ENCODE data around the gene CISTR. TPM values are rescaled to one million over a fixed set of nuclear protein-coding genes. Genes with fewer than 3 reads are reported as not detected.
"Not testable (repeated sequence)": the region's sequence is repeated elsewhere in the genome, so short reads cannot be mapped to it uniquely, and the experiment has no call there.

Gene CISTR
- total and polyA plus RNA-seq, 2 donors (not counting 1 experiment from before 2014, with no cell fraction given), result not detected

- Histone ChIP-seq H3K9ac (ENCODE audit: insufficient read depth, low read length) (no peak overlapping the region), H3K9me3 (ENCODE audit: control insufficient read depth, insufficient read depth, low read depth, low read length) (no peaks in the 10 kb centered on the region), H3K36me3 (ENCODE audit: control insufficient read depth, insufficient read depth, low read length) (no peaks in the 10 kb centered on the region), H2AFZ (ENCODE audit: low read length) (no peak overlapping the region), H3K4me1 (ENCODE audit: control insufficient read depth, extremely low read depth, insufficient read depth, low read length) (peaks cover 12% of the 10 kb centered on the region), H3K27me3 (ENCODE audit: control insufficient read depth, insufficient read depth, low read length) (no peaks in the 10 kb centered on the region), H3K27ac (ENCODE audit: insufficient read depth, low read length) (no peak overlapping the region), H3K4me2 (ENCODE audit: extremely low read depth, insufficient read depth, low read length) (no peak overlapping the region), H3K79me2 (ENCODE audit: control insufficient read depth, insufficient read depth, low read length) (no peaks in the 10 kb centered on the region), H4K20me1 (ENCODE audit: control insufficient read depth, extremely low read depth, insufficient read depth, low read length) (no peaks in the 10 kb centered on the region), H3K4me3 (replicated peaks in 1 of 4; ENCODE audit: control extremely low read depth in 1 of 4, insufficient read depth in 1 of 4, low read depth in 3 of 4, low read length in 4 of 4) (no peak overlapping the region)
- no peak for TF ChIP-seq EZH2 (IDR thresholded peaks at IDR 0.05; ENCODE audit: low read length, missing control alignments)
- TF ChIP-seq CTCF (conservative IDR thresholded peaks at IDR 0.05 in 1 of 2, IDR thresholded peaks at IDR 0.05 in 1 of 2; ENCODE audit: low read depth in 1 of 2, low read length in 2 of 2), result no peak
- DNase-seq (ENCODE audit: low read depth in 2 of 2), result peak in 1 of 2 donors; percentile 35
These were observed 15.1 kb upstream of the CISTR start for GRCh38 chr12:53766881-53767280.

- no peaks in the 10 kb centered on the region for H3K36me3 ChIP-seq (ENCODE audit: control insufficient read depth, insufficient read depth, low read length)
- no peak overlapping the region for H3K4me2 ChIP-seq (ENCODE audit: extremely low read depth, insufficient read depth, low read length)
- H3K27ac ChIP-seq (ENCODE audit: insufficient read depth, low read length), result no peak overlapping the region
- no peaks in the 10 kb centered on the region for H3K79me2 ChIP-seq (ENCODE audit: control insufficient read depth, insufficient read depth, low read length)
- H3K4me1 ChIP-seq (ENCODE audit: control insufficient read depth, extremely low read depth, insufficient read depth, low read length), result peaks cover 10% of the 10 kb centered on the region
- H4K20me1 ChIP-seq (ENCODE audit: control insufficient read depth, extremely low read depth, insufficient read depth, low read length), result no peaks in the 10 kb centered on the region
- no peak overlapping the region for H2AFZ ChIP-seq (ENCODE audit: low read length)
- no peak for TF ChIP-seq EZH2 (IDR thresholded peaks at IDR 0.05; ENCODE audit: low read length, missing control alignments)
- no peak for TF ChIP-seq CTCF (conservative IDR thresholded peaks at IDR 0.05 in 1 of 2, IDR thresholded peaks at IDR 0.05 in 1 of 2; ENCODE audit: low read depth in 1 of 2, low read length in 2 of 2)
- DNase-seq (ENCODE audit: low read depth in 2 of 2), result no peak
- H3K9me3 ChIP-seq (ENCODE audit: control insufficient read depth, insufficient read depth, low read depth, low read length), result no peaks in the 10 kb centered on the region
- peaks cover 3% of the 10 kb centered on the region for H3K27me3 ChIP-seq (ENCODE audit: control insufficient read depth, insufficient read depth, low read length)
- H3K4me3 ChIP-seq (replicated peaks in 1 of 4; ENCODE audit: control extremely low read depth in 1 of 4, insufficient read depth in 1 of 4, low read depth in 3 of 4, low read length in 4 of 4), result no peak overlapping the region
- no peak overlapping the region for H3K9ac ChIP-seq (ENCODE audit: insufficient read depth, low read length)
These were observed 14.1 kb upstream of the CISTR start for GRCh38 chr12:53765891-53766290.

DNA sequence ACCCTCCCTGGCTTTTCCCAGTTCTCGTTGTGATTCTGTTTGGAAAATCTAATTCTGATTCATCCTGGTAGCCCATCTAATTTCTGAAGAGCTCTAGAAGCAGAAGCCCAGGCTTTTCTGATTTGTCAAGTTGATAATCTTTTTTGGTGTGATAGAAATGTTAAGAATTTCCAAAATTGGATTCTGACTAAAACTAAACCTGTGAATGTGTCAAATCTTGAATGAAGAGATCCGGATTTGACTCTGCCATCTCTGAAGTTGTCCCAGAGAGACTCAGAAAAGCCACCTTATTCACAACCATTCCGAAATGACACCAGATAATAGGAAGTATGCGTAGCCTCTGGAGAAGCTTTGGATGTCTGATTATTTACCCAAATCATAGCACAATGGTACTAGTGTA, 12.8 kb upstream of the CISTR start:
- no peak overlapping the region for H3K4me2 ChIP-seq (ENCODE audit: extremely low read depth, insufficient read depth, low read length)
- no peak overlapping the region for H2AFZ ChIP-seq (ENCODE audit: low read length)
- H3K79me2 ChIP-seq (ENCODE audit: control insufficient read depth, insufficient read depth, low read length), result no peaks in the 10 kb centered on the region
- no peak overlapping the region for H3K9ac ChIP-seq (ENCODE audit: insufficient read depth, low read length)
- H3K9me3 ChIP-seq (ENCODE audit: control insufficient read depth, insufficient read depth, low read depth, low read length), result no peaks in the 10 kb centered on the region
- H3K27ac ChIP-seq (ENCODE audit: insufficient read depth, low read length), result no peak overlapping the region
- H3K36me3 ChIP-seq (ENCODE audit: control insufficient read depth, insufficient read depth, low read length), result no peaks in the 10 kb centered on the region
- TF ChIP-seq CTCF (conservative IDR thresholded peaks at IDR 0.05 in 1 of 2, IDR thresholded peaks at IDR 0.05 in 1 of 2; ENCODE audit: low read depth in 1 of 2, low read length in 2 of 2) (no peak), EZH2 (IDR thresholded peaks at IDR 0.05; ENCODE audit: low read length, missing control alignments) (no peak)
- H3K4me3 ChIP-seq (replicated peaks in 1 of 4; ENCODE audit: control extremely low read depth in 1 of 4, insufficient read depth in 1 of 4, low read depth in 3 of 4, low read length in 4 of 4), result no peak overlapping the region
- H3K4me1 ChIP-seq (ENCODE audit: control insufficient read depth, extremely low read depth, insufficient read depth, low read length), result peaks cover 3% of the 10 kb centered on the region
- DNase-seq (ENCODE audit: low read depth in 2 of 2), result no peak
- no peaks in the 10 kb centered on the region for H4K20me1 ChIP-seq (ENCODE audit: control insufficient read depth, extremely low read depth, insufficient read depth, low read length)
- H3K27me3 ChIP-seq (ENCODE audit: control insufficient read depth, insufficient read depth, low read length), result peaks cover 7% of the 10 kb centered on the region

- peaks cover 24% of the 10 kb centered on the region for H3K27me3 ChIP-seq (ENCODE audit: control insufficient read depth, insufficient read depth, low read length)
- not testable (repeated sequence) for DNase-seq (ENCODE audit: low read depth in 2 of 2); H3K4me3 ChIP-seq (replicated peaks in 1 of 4; ENCODE audit: control extremely low read depth in 1 of 4, insufficient read depth in 1 of 4, low read depth in 3 of 4, low read length in 4 of 4); H3K4me1 ChIP-seq (ENCODE audit: control insufficient read depth, extremely low read depth, insufficient read depth, low read length); H3K4me2 ChIP-seq (ENCODE audit: extremely low read depth, insufficient read depth, low read length); H3K27ac ChIP-seq (ENCODE audit: insufficient read depth, low read length); H3K79me2 ChIP-seq (ENCODE audit: control insufficient read depth, insufficient read depth, low read length); H3K9ac ChIP-seq (ENCODE audit: insufficient read depth, low read length); H4K20me1 ChIP-seq (ENCODE audit: control insufficient read depth, extremely low read depth, insufficient read depth, low read length); H3K36me3 ChIP-seq (ENCODE audit: control insufficient read depth, insufficient read depth, low read length); H2AFZ ChIP-seq (ENCODE audit: low read length); H3K9me3 ChIP-seq (ENCODE audit: control insufficient read depth, insufficient read depth, low read depth, low read length)
These were observed 11.0 kb upstream of the CISTR start for GRCh38 chr12:53762793-53763192.

Data from fibroblast of lung (primary cell).